Endometrial microvascular endothelial cells (primary cell): ENCODE measurements around the gene UHRF1. TPM values are rescaled to one million over a fixed set of nuclear protein-coding genes. Genes with fewer than 3 reads are reported as not detected.
"Not testable (repeated sequence)": the region's sequence is repeated elsewhere in the genome, so short reads cannot be mapped to it uniquely, and the experiment has no call there.

ENCODE experiments used
- in situ Hi-C: cut with HindIII; loops from 2 replicates; pipeline ENCODE4 v1.10.0; 2017; ENCODE audit warnings: low sequenced_read_pairs, low pct_unique_long_range_greater_than_20kb; ENCODE audit errors: inconsistent ontology term
- total RNA-seq: library from RNA; depleted of rRNA; stranded (reverse); fragments of >200 nt; gene quantifications from one replicate; pipeline ENCODE4 v1.2.3, GENCODE V29; 2015; ENCODE audit errors: inconsistent ontology term

The UHRF1 gene
- total RNA-seq, 1 donor from 2014 or later: 63.4 TPM

- in situ Hi-C loops: not testable (repeated sequence)
Measured at GRCh38 chr19:4892962-4893361, 16.3 kb upstream of the UHRF1 start.

GRCh38 chr19:4896372-4896771 is 12.9 kb upstream of the UHRF1 start:
- in situ Hi-C loops: no loop called here

GRCh38 chr19:4897146-4897545 is 12.2 kb upstream of the UHRF1 start:
- in situ Hi-C loops: no loop called here

- in situ Hi-C loops: not testable (repeated sequence)
Measured at GRCh38 chr19:4900879-4901278, 8.4 kb upstream of the UHRF1 start.

GRCh38 chr19:4902796-4903195 is 6.5 kb upstream of the UHRF1 start, which contains the start of gene ARRDC5:
Gene ARRDC5 (minus strand): TSS chr19:4902896. CDS start chr19:4902825, 71 bp downstream.
- in situ Hi-C loops: no loop called here

GRCh38 chr19:4904481-4904880 is 4.8 kb upstream of the UHRF1 start:
- in situ Hi-C loops: no loop called here

GRCh38 chr19:4906963-4907362 is 2.3 kb upstream of the UHRF1 start:
- in situ Hi-C loops: no loop called here

GRCh38 chr19:4908360-4908759 is 941 bp upstream of the UHRF1 start:
- in situ Hi-C loops: no loop called here

GRCh38 chr19:4908781-4909155 is 533 bp upstream of the UHRF1 start:
- in situ Hi-C loops: no loop called here

- in situ Hi-C loops: no loop called here
Measured at GRCh38 chr19:4909897-4910593, 744 bp downstream of the UHRF1 start.

GRCh38 chr19:4910594-4911281 is 1.4 kb downstream of the UHRF1 start:
- in situ Hi-C loops: no loop called here

GRCh38 chr19:4911314-4911713 is 2.0 kb downstream of the UHRF1 start:
- in situ Hi-C loops: no loop called here

- in situ Hi-C loops: no loop called here
Measured at GRCh38 chr19:4911786-4912672, 2.7 kb downstream of the UHRF1 start.

- in situ Hi-C loops: no loop called here
Measured at GRCh38 chr19:4913996-4914735, 4.9 kb downstream of the UHRF1 start.

- in situ Hi-C loops: no loop called here
Measured at GRCh38 chr19:4914736-4915501, 5.6 kb downstream of the UHRF1 start.

GRCh38 chr19:4916292-4917082 is 7.2 kb downstream of the UHRF1 start:
- in situ Hi-C loops: no loop called here

GRCh38 chr19:4922530-4923275 is 13.4 kb downstream of the UHRF1 start:
- in situ Hi-C loops: no loop called here
